ENCODE measurements around the gene ELFN2. TPM values are rescaled to one million over a fixed set of nuclear protein-coding genes. Genes with fewer than 3 reads are reported as not detected.

The ELFN2 gene
- total and polyA plus RNA-seq, 2 experiments from 2014 or later, result 0.40 to 0.53 TPM

DNA sequence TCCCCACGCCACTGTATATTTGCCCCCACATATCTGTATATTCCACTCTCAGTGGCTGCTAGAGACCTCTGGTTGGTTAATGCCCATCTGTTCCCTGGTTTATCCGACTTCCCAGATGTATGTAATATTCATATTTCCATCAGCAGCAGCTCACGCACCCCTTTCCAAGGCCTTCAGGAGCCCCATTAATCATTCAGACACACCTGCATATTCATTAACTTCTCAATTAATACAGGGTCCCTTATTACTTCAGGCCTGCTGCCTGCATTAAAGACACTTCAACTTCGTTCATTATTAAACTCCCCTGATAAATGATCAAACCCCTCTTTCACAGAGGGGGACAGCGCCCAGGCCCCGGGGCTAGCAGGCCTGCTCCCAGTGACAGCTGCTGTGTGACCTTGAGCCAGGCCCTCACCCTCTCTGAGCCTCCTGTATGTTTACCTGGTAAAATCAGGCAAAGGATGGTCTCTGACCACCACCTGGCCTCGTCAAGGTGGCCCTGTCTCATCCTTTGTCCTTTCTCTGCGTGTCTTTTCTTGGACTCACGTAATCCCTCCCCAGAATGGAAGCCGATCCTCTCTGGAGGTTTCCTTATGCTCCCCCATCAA, 34.5 kb downstream of the ELFN2 start:
- no peak for DNase-seq (ENCODE audit: low spot score)
- TF ChIP-seq EZH2 (IDR thresholded peaks at IDR 0.05; ENCODE audit: borderline replicate concordance), result no peak
- TF ChIP-seq, protein P1, sequence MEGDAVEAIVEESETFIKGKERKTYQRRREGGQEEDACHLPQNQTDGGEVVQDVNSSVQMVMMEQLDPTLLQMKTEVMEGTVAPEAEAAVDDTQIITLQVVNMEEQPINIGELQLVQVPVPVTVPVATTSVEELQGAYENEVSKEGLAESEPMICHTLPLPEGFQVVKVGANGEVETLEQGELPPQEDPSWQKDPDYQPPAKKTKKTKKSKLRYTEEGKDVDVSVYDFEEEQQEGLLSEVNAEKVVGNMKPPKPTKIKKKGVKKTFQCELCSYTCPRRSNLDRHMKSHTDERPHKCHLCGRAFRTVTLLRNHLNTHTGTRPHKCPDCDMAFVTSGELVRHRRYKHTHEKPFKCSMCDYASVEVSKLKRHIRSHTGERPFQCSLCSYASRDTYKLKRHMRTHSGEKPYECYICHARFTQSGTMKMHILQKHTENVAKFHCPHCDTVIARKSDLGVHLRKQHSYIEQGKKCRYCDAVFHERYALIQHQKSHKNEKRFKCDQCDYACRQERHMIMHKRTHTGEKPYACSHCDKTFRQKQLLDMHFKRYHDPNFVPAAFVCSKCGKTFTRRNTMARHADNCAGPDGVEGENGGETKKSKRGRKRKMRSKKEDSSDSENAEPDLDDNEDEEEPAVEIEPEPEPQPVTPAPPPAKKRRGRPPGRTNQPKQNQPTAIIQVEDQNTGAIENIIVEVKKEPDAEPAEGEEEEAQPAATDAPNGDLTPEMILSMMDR (IDR thresholded peaks at IDR 0.05; ENCODE audit: poor library complexity), result no peak
- TF ChIP-seq EZH2phosphoT487 (IDR thresholded peaks at IDR 0.05; ENCODE audit: low read depth, severe bottlenecking, unreplicated experiment), result no peak
- no peaks in the 10 kb centered on the region for H3K27me3 ChIP-seq
- WGBS (ENCODE audit: low lambda C conversion rate, missing lambda C conversion rate), result 91% methylated on average over 10 of the region's 10 CpGs
- H2AFZ ChIP-seq, result no peak overlapping the region
- H3K4me2 ChIP-seq, result no peak overlapping the region
- H4K20me1 ChIP-seq (ENCODE audit: insufficient read depth, poor library complexity, severe bottlenecking), result no peaks in the 10 kb centered on the region
- H3K79me2 ChIP-seq, result no peaks in the 10 kb centered on the region
- H3K9me3 ChIP-seq (ENCODE audit: low read depth), result no peaks in the 10 kb centered on the region
- no peaks in the 10 kb centered on the region for H3K9me2 ChIP-seq (replicated peaks; ENCODE audit: insufficient read depth)
- no peak overlapping the region for H3K27ac ChIP-seq
- no peaks in the 10 kb centered on the region for H3K36me3 ChIP-seq (replicated peaks; ENCODE audit: insufficient read depth, low read depth)
- H3K4me3 ChIP-seq, result no peak overlapping the region
- no peaks in the 10 kb centered on the region for H3K4me1 ChIP-seq (ENCODE audit: insufficient read depth)

DNA sequence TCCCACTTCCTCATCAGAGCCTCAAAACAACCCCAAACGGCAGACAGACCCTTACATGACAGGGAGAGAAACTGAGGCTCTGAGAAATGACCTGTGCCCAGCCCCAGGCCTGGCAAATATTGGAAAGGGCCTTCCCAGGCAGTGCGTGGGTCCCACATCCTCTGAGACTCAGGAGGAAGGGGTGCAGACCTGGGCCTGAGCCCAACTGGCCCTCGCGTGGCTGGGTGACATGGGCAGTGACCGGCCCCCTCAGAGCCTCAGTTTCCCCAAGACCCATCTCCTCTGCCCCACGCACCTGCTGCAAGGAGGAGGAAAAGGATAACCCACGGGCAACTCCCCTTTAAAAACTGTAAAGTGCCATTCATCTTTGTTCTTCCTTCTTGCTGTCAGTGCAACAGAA, 35.6 kb downstream of the ELFN2 start:
- H3K79me2 ChIP-seq, result no peaks in the 10 kb centered on the region
- no peak overlapping the region for H3K4me3 ChIP-seq
- H3K27me3 ChIP-seq, result no peaks in the 10 kb centered on the region
- no peaks in the 10 kb centered on the region for H3K36me3 ChIP-seq (replicated peaks; ENCODE audit: insufficient read depth, low read depth)
- no peaks in the 10 kb centered on the region for H3K4me1 ChIP-seq (ENCODE audit: insufficient read depth)
- no peaks in the 10 kb centered on the region for H3K9me2 ChIP-seq (replicated peaks; ENCODE audit: insufficient read depth)
- no peak for DNase-seq (ENCODE audit: low spot score)
- no peak overlapping the region for H2AFZ ChIP-seq
- no peak overlapping the region for H3K4me2 ChIP-seq
- no peaks in the 10 kb centered on the region for H4K20me1 ChIP-seq (ENCODE audit: insufficient read depth, poor library complexity, severe bottlenecking)
- no peak overlapping the region for H3K27ac ChIP-seq
- no peak for TF ChIP-seq EZH2 (IDR thresholded peaks at IDR 0.05; ENCODE audit: borderline replicate concordance)
- no peak for TF ChIP-seq EZH2phosphoT487 (IDR thresholded peaks at IDR 0.05; ENCODE audit: low read depth, severe bottlenecking, unreplicated experiment)
- TF ChIP-seq, protein P1 (IDR thresholded peaks at IDR 0.05; ENCODE audit: poor library complexity), result no peak
- WGBS (ENCODE audit: low lambda C conversion rate, missing lambda C conversion rate), result 83% methylated on average over 7 of the region's 7 CpGs
- H3K9me3 ChIP-seq (ENCODE audit: low read depth), result no peaks in the 10 kb centered on the region

DNA sequence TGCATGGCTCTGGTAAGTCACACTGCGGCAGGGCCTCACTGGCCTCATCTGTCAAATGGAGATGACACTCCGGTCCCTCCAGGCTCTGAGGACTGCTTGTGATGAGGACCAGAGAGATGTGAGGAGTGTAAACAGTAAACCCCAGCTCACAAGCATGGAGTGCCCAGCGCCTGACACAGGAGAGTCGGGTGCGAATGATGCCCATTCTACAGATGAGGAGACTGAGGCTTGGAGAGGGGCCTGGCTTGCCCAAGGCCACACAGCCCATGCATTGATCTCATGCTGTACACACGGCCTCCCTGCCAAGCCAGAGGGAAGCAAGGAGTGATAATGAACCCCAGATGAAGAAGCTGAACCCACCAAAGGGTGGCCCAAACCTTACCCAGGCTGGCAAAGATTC, 37.2 kb downstream of the ELFN2 start:
- Histone ChIP-seq H3K9me3 (ENCODE audit: low read depth) (no peaks in the 10 kb centered on the region), H3K4me1 (ENCODE audit: insufficient read depth) (no peaks in the 10 kb centered on the region)

More for the DNA sequence above, 37.2 kb downstream of the ELFN2 start:
- Histone ChIP-seq H3K79me2 (no peaks in the 10 kb centered on the region), H3K4me2 (no peak overlapping the region), H3K4me3 (no peak overlapping the region), H3K27me3 (no peaks in the 10 kb centered on the region), H3K9me2 (replicated peaks; ENCODE audit: insufficient read depth) (no peaks in the 10 kb centered on the region), H4K20me1 (ENCODE audit: insufficient read depth, poor library complexity, severe bottlenecking) (no peaks in the 10 kb centered on the region), H2AFZ (no peak overlapping the region), H3K36me3 (replicated peaks; ENCODE audit: insufficient read depth, low read depth) (no peaks in the 10 kb centered on the region), H3K27ac (no peak overlapping the region)
- WGBS (ENCODE audit: low lambda C conversion rate, missing lambda C conversion rate), result 89% methylated on average over 6 of the region's 6 CpGs
- TF ChIP-seq EZH2 (IDR thresholded peaks at IDR 0.05; ENCODE audit: borderline replicate concordance) (no peak), EZH2phosphoT487 (IDR thresholded peaks at IDR 0.05; ENCODE audit: low read depth, severe bottlenecking, unreplicated experiment) (no peak)
- TF ChIP-seq, protein P1 (IDR thresholded peaks at IDR 0.05; ENCODE audit: poor library complexity), result no peak
- DNase-seq (ENCODE audit: low spot score), result no peak
